ENCODE results near the gene USP32.

Gene USP32

GRCh38 chr17:60147553-60148223, 244.2 kb downstream of the USP32 start:
- TF ChIP-seq, protein P1, sequence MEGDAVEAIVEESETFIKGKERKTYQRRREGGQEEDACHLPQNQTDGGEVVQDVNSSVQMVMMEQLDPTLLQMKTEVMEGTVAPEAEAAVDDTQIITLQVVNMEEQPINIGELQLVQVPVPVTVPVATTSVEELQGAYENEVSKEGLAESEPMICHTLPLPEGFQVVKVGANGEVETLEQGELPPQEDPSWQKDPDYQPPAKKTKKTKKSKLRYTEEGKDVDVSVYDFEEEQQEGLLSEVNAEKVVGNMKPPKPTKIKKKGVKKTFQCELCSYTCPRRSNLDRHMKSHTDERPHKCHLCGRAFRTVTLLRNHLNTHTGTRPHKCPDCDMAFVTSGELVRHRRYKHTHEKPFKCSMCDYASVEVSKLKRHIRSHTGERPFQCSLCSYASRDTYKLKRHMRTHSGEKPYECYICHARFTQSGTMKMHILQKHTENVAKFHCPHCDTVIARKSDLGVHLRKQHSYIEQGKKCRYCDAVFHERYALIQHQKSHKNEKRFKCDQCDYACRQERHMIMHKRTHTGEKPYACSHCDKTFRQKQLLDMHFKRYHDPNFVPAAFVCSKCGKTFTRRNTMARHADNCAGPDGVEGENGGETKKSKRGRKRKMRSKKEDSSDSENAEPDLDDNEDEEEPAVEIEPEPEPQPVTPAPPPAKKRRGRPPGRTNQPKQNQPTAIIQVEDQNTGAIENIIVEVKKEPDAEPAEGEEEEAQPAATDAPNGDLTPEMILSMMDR (conservative IDR thresholded peaks at IDR 0.05; ENCODE audit: control insufficient read depth, insufficient read depth, low read depth, low read length) = no peak
- no peak overlapping the region for H3K4me3 ChIP-seq (ENCODE audit: control insufficient read depth, low read depth, low read length)
- DNase-seq (ENCODE audit: low read depth) = no peak

DNA sequence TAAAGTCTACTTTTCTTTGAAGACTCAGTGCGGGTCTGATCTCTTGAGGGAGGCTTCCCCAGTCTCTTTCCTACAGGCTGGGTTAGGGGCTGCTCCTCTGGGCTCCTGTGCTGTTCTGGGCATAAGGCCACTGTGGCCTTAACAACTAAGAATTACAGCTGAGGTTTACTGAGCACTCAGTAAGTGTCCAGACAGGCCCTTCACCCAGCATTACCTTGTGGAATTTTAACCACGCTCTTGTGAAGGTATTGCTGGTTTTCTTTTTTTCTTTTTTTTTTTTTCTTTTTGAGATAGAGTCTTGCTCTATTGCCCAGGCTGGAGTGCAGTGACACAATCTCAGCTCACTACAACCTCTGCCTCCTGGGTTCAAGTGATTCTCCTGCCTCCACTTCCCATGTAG, 245.7 kb downstream of the USP32 start:
- TF ChIP-seq, protein P1 (conservative IDR thresholded peaks at IDR 0.05; ENCODE audit: control insufficient read depth, insufficient read depth, low read depth, low read length) = no peak
- DNase-seq (ENCODE audit: low read depth) = no peak

GRCh38 chr17:60145006-60145935, 246.7 kb downstream of the USP32 start:
- DNase-seq (ENCODE audit: low read depth) = no peak
- TF ChIP-seq, protein P1 (conservative IDR thresholded peaks at IDR 0.05; ENCODE audit: control insufficient read depth, insufficient read depth, low read depth, low read length) = no peak
- H3K4me3 ChIP-seq (ENCODE audit: control insufficient read depth, low read depth, low read length) = no peak overlapping the region

More for the DNA sequence above, 245.7 kb downstream of the USP32 start:
- H3K4me3 ChIP-seq (ENCODE audit: control insufficient read depth, low read depth, low read length) = no peak overlapping the region

DNA sequence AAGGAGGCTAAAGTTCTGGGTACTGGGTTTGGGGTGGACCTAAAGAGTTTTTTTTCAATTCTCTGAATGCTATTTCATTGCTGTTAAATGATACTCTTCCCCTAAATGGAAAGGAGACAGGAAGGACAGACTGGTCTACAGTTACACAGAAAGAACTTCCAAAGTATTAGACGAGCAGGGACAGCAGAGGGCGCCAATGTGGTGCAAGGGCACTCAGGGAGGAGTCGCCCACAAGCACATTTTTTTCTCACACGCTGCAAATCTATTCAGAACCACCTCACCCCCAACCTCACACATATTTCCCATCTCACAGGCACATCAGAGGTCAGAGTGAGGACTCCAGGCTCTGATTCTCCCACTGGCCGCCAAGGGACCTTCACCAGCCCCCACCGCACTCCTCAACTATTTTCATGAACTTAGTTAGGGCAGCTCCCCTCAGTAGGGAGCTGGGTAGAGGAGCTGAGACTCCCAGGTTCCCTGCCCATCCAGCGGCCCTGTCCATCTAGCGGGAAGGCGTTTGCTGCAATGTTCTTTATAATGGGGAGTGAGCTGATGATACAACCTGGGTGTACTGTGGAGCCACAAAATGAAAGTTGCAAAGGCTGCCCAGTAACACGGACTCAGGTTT, 248.9 kb downstream of the USP32 start:
- peak; percentile 85 for DNase-seq (ENCODE audit: low read depth)
- TF ChIP-seq, protein P1 (conservative IDR thresholded peaks at IDR 0.05; ENCODE audit: control insufficient read depth, insufficient read depth, low read depth, low read length) = peak; percentile 84
- no peak overlapping the region for H3K4me3 ChIP-seq (ENCODE audit: control insufficient read depth, low read depth, low read length)

DNA sequence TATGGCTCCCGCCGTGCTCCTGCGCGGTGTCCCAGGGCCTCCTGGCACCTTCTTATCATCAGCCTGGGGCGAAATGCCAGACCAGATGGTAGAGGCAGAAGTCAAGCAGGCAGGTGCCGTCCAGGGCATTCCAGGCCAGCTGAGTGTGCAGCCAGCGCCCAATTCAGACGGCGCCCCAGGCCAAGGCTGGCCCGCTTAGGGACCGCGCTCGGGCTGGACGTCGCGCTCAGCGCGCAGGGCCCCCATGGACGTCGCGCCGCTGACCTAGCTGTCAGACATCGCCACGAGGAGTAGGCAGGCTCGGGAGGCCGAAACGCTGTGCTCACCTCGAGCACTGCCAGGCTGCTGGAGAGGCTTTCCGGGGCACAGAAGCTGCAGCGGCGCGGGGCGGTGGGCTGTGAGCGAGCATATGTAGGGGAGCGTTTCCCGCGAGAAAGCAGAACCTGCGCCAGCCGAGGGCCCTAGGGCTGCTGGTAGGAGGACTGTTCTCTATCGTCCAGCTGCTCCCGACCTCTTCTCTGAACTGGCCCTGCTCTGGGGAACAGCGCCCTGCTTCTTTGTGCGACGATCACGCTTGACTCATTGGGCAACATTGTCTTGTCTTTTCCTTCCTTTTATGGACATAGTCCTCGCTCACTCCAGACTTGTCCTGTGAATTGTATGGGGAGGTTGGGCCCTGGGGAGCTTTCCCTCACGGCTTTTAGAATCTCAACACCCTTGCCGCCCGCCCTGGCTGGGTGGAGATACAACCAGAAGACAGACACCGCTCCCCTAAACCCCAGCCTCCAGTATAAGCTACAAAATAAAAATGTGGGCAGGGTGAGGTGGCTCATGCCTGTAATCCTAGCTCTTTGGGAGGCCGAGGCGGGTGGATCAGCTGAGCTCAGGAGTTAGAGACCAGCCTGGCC, 250.6 kb downstream of the USP32 start:
- H3K4me3 ChIP-seq (ENCODE audit: control insufficient read depth, low read depth, low read length) = no peak overlapping the region
- DNase-seq (ENCODE audit: low read depth) = no peak
- TF ChIP-seq, protein P1 (conservative IDR thresholded peaks at IDR 0.05; ENCODE audit: control insufficient read depth, insufficient read depth, low read depth, low read length) = no peak
